ENCODE results near the gene PMS2.

- TF ChIP-seq CTCF (IDR thresholded peaks at IDR 0.05 in 2 of 3, conservative IDR thresholded peaks at IDR 0.05 in 1 of 3; ENCODE audit: borderline replicate concordance in 1 of 3, insufficient read depth in 1 of 3, low read depth in 2 of 3, low read length in 2 of 3): no peak
- TF ChIP-seq RAD21 (IDR thresholded peaks at IDR 0.05; ENCODE audit: low read depth): no peak
- no peak for TF ChIP-seq POLR2A (IDR thresholded peaks at IDR 0.05; ENCODE audit: borderline replicate concordance, extremely low read depth, insufficient read depth, insufficient read length)
These were observed 48.7 kb upstream of the PMS2 start for GRCh38 chr7:6057316-6058129.
